ENCODE data around the gene PRDM10.

The PRDM10 gene

GRCh38 chr11:129937592-129938238 is 64.9 kb downstream of the PRDM10 start:
- Histone ChIP-seq H3K9me3 (ENCODE audit: control insufficient read depth in 5 of 5, low read length in 5 of 5) (no peaks in the 10 kb centered on the region), H3K36me3 (ENCODE audit: control insufficient read depth in 5 of 5, insufficient read depth in 5 of 5, low read length in 5 of 5) (peaks cover 9 to 19% (median 15%) of the 10 kb centered on the region in 5 donors), H3K9ac (ENCODE audit: low read length in 5 of 5) (no peak overlapping the region), H3K27ac (ENCODE audit: low read depth, low read length) (no peak overlapping the region), H3K27me3 (ENCODE audit: control insufficient read depth in 5 of 5, insufficient read depth in 4 of 5, low read length in 5 of 5) (no peaks in the 10 kb centered on the region), H3K4me3 (ENCODE audit: low read depth in 1 of 5, low read length in 5 of 5) (no peak overlapping the region), H3K4me1 (ENCODE audit: control insufficient read depth in 5 of 5, insufficient read depth in 5 of 5, low read length in 5 of 5) (peaks cover 0 to 7% (median 0%) of the 10 kb centered on the region in 5 donors)

DNA sequence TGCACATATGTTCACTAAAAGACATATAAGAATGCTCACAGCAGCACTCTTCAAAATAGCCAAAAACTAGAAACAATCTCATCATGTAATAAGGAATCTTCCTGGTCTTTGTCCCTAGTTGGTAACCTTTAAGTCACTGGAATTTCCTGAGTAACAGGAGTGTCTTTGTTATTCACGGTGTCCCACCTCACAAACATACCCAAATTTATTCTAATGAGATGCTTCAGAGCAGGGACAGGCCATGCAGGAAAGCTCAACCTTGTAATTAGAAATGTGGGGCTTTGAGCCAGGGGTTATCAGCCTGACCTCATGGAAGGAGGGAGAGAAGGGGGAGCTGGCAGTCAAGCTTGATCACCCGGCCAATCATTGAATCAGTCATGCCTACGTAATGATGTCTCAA is 66.9 kb downstream of the PRDM10 start:
- Histone ChIP-seq H3K27ac (ENCODE audit: low read depth, low read length) (no peak overlapping the region), H3K36me3 (ENCODE audit: control insufficient read depth in 5 of 5, insufficient read depth in 5 of 5, low read length in 5 of 5) (peaks cover 8 to 15% (median 10%) of the 10 kb centered on the region in 5 donors), H3K9me3 (ENCODE audit: control insufficient read depth in 5 of 5, low read length in 5 of 5) (no peaks in the 10 kb centered on the region), H3K4me1 (ENCODE audit: control insufficient read depth in 5 of 5, insufficient read depth in 5 of 5, low read length in 5 of 5) (peaks cover 0 to 7% (median 0%) of the 10 kb centered on the region in 5 donors), H3K27me3 (ENCODE audit: control insufficient read depth in 5 of 5, insufficient read depth in 4 of 5, low read length in 5 of 5) (no peaks in the 10 kb centered on the region), H3K4me3 (ENCODE audit: low read depth in 1 of 5, low read length in 5 of 5) (no peak overlapping the region), H3K9ac (ENCODE audit: low read length in 5 of 5) (no peak overlapping the region)

GRCh38 chr11:129933891-129934290 is 68.7 kb downstream of the PRDM10 start:
- Histone ChIP-seq H3K27me3 (ENCODE audit: control insufficient read depth in 5 of 5, insufficient read depth in 4 of 5, low read length in 5 of 5) (no peaks in the 10 kb centered on the region), H3K9ac (ENCODE audit: low read length in 5 of 5) (no peak overlapping the region), H3K36me3 (ENCODE audit: control insufficient read depth in 5 of 5, insufficient read depth in 5 of 5, low read length in 5 of 5) (peaks cover 18 to 27% (median 20%) of the 10 kb centered on the region in 5 donors), H3K4me3 (ENCODE audit: low read depth in 1 of 5, low read length in 5 of 5) (no peak overlapping the region), H3K9me3 (ENCODE audit: control insufficient read depth in 5 of 5, low read length in 5 of 5) (no peaks in the 10 kb centered on the region), H3K27ac (ENCODE audit: low read depth, low read length) (no peak overlapping the region), H3K4me1 (ENCODE audit: control insufficient read depth in 5 of 5, insufficient read depth in 5 of 5, low read length in 5 of 5) (peaks cover 0 to 7% (median 0%) of the 10 kb centered on the region in 5 donors)

DNA sequence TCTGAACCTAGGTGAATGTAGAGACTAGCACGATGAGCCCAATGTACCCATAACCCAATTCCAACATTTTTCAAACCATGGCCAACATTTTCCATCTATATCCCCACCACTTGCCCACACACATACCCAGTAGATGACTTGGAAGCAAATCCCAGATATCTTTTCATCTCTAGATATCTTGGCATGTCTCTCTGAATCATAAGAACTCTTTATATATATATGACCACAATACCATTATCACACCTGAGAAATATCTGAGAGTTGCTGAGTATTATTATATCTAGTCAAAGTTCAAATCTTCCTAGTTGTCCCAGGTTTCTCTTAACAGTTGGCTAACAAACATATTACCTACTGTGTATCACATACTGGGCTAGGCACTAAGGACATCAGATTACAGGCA is 69.4 kb downstream of the PRDM10 start:
- Histone ChIP-seq H3K4me1 (ENCODE audit: control insufficient read depth in 5 of 5, insufficient read depth in 5 of 5, low read length in 5 of 5) (peaks cover 0 to under 1% (median 0%) of the 10 kb centered on the region in 5 donors), H3K9ac (ENCODE audit: low read length in 5 of 5) (no peak overlapping the region), H3K9me3 (ENCODE audit: control insufficient read depth in 5 of 5, low read length in 5 of 5) (no peaks in the 10 kb centered on the region), H3K36me3 (ENCODE audit: control insufficient read depth in 5 of 5, insufficient read depth in 5 of 5, low read length in 5 of 5) (peaks cover 18 to 27% (median 21%) of the 10 kb centered on the region in 5 donors), H3K27me3 (ENCODE audit: control insufficient read depth in 5 of 5, insufficient read depth in 4 of 5, low read length in 5 of 5) (no peaks in the 10 kb centered on the region), H3K27ac (ENCODE audit: low read depth, low read length) (no peak overlapping the region), H3K4me3 (ENCODE audit: low read depth in 1 of 5, low read length in 5 of 5) (no peak overlapping the region)

DNA sequence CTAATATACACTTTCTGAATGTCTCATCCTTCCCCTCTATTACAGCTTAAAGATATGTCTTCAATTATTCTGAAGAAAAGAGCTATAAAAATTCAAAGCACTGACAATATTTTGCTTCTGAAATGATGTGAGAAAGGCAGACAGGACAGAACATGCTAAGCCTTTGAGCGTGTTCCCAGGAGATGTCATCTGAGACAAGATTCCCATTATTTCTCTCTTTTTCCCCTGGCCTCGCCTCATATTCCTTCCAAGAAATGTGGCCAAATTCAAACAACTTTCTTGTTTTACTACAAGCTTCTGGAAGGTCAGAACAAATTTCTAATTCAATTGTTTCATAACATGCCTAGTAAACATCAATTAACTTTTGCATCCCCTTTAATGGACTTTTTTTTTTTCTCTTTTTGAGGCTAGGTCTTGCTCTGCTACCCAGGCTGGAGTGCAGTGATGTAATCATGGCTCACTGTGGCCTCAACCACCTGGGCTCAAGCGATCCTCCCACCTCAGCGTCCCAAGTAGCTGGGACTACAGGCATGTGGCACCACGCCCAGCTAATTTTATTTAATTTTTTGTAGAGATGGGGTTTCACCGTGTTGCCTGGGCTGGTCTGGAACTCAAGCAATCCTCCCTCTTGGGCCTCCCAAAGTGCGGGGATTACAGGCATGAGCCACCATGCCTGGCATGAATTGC is 70.1 kb downstream of the PRDM10 start:
- Histone ChIP-seq H3K4me3 (ENCODE audit: low read depth in 1 of 5, low read length in 5 of 5) (no peak overlapping the region), H3K4me1 (ENCODE audit: control insufficient read depth in 5 of 5, insufficient read depth in 5 of 5, low read length in 5 of 5) (no peaks in the 10 kb centered on the region), H3K27ac (ENCODE audit: low read depth, low read length) (no peak overlapping the region), H3K36me3 (ENCODE audit: control insufficient read depth in 5 of 5, insufficient read depth in 5 of 5, low read length in 5 of 5) (peaks cover 18 to 27% (median 20%) of the 10 kb centered on the region in 5 donors), H3K9ac (ENCODE audit: low read length in 5 of 5) (no peak overlapping the region), H3K9me3 (ENCODE audit: control insufficient read depth in 5 of 5, low read length in 5 of 5) (no peaks in the 10 kb centered on the region), H3K27me3 (ENCODE audit: control insufficient read depth in 5 of 5, insufficient read depth in 4 of 5, low read length in 5 of 5) (no peaks in the 10 kb centered on the region)

- Histone ChIP-seq H3K36me3 (ENCODE audit: control insufficient read depth in 5 of 5, insufficient read depth in 5 of 5, low read length in 5 of 5) (peaks cover 16 to 24% (median 21%) of the 10 kb centered on the region in 5 donors), H3K9me3 (ENCODE audit: control insufficient read depth in 5 of 5, low read length in 5 of 5) (no peaks in the 10 kb centered on the region), H3K4me3 (ENCODE audit: low read depth in 1 of 5, low read length in 5 of 5) (no peak overlapping the region)
Observed at GRCh38 chr11:129930743-129931142, 71.9 kb downstream of the PRDM10 start.

GRCh38 chr11:129930296-129930695 is 72.3 kb downstream of the PRDM10 start:
- H3K4me3 ChIP-seq (ENCODE audit: low read depth in 1 of 5, low read length in 5 of 5) = no peak overlapping the region
- no peaks in the 10 kb centered on the region for H3K27me3 ChIP-seq (ENCODE audit: control insufficient read depth in 5 of 5, insufficient read depth in 4 of 5, low read length in 5 of 5)
- H3K9ac ChIP-seq (ENCODE audit: low read length in 5 of 5) = no peak overlapping the region
- peaks cover 16 to 24% (median 21%) of the 10 kb centered on the region in 5 donors for H3K36me3 ChIP-seq (ENCODE audit: control insufficient read depth in 5 of 5, insufficient read depth in 5 of 5, low read length in 5 of 5)
- no peaks in the 10 kb centered on the region for H3K9me3 ChIP-seq (ENCODE audit: control insufficient read depth in 5 of 5, low read length in 5 of 5)
- H3K27ac ChIP-seq (ENCODE audit: low read depth, low read length) = no peak overlapping the region
- no peaks in the 10 kb centered on the region for H3K4me1 ChIP-seq (ENCODE audit: control insufficient read depth in 5 of 5, insufficient read depth in 5 of 5, low read length in 5 of 5)

More at GRCh38 chr11:129930743-129931142, 71.9 kb downstream of the PRDM10 start:
- Histone ChIP-seq H3K9ac (ENCODE audit: low read length in 5 of 5) (no peak overlapping the region), H3K27ac (ENCODE audit: low read depth, low read length) (no peak overlapping the region), H3K27me3 (ENCODE audit: control insufficient read depth in 5 of 5, insufficient read depth in 4 of 5, low read length in 5 of 5) (no peaks in the 10 kb centered on the region), H3K4me1 (ENCODE audit: control insufficient read depth in 5 of 5, insufficient read depth in 5 of 5, low read length in 5 of 5) (no peaks in the 10 kb centered on the region)

DNA sequence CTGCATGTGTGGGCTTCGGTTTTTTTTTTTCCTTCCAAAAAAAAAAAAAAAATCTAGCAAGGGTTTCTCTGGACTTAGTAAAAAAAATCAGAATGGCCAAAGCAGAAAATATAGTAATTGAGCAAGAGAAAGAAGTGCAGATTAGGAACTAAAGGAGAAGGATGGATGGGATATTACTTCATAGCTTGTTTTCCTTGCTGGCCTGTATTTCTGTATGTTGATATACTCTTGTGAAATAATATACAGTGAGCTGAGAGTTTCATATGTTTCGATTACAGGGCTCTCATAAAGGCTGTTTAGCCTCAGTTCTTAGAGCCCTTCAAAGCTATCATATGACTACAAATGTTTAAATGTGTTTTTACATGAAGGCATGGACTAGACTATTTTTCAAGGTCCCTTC is 72.9 kb downstream of the PRDM10 start:
- H3K27ac ChIP-seq (ENCODE audit: low read depth, low read length) = no peak overlapping the region
- no peak overlapping the region for H3K4me3 ChIP-seq (ENCODE audit: low read depth in 1 of 5, low read length in 5 of 5)
- H3K9ac ChIP-seq (ENCODE audit: low read length in 5 of 5) = no peak overlapping the region
- H3K27me3 ChIP-seq (ENCODE audit: control insufficient read depth in 5 of 5, insufficient read depth in 4 of 5, low read length in 5 of 5) = no peaks in the 10 kb centered on the region
- no peaks in the 10 kb centered on the region for H3K9me3 ChIP-seq (ENCODE audit: control insufficient read depth in 5 of 5, low read length in 5 of 5)
- H3K4me1 ChIP-seq (ENCODE audit: control insufficient read depth in 5 of 5, insufficient read depth in 5 of 5, low read length in 5 of 5) = no peaks in the 10 kb centered on the region
- peaks cover 13 to 29% (median 21%) of the 10 kb centered on the region in 5 donors for H3K36me3 ChIP-seq (ENCODE audit: control insufficient read depth in 5 of 5, insufficient read depth in 5 of 5, low read length in 5 of 5)

GRCh38 chr11:129928923-129929692 is 73.5 kb downstream of the PRDM10 start:
- H3K9me3 ChIP-seq (ENCODE audit: control insufficient read depth in 5 of 5, low read length in 5 of 5) = no peaks in the 10 kb centered on the region
- H3K27me3 ChIP-seq (ENCODE audit: control insufficient read depth in 5 of 5, insufficient read depth in 4 of 5, low read length in 5 of 5) = no peaks in the 10 kb centered on the region
- H3K9ac ChIP-seq (ENCODE audit: low read length in 5 of 5) = no peak overlapping the region
- peaks cover 12 to 29% (median 20%) of the 10 kb centered on the region in 5 donors for H3K36me3 ChIP-seq (ENCODE audit: control insufficient read depth in 5 of 5, insufficient read depth in 5 of 5, low read length in 5 of 5)
- H3K27ac ChIP-seq (ENCODE audit: low read depth, low read length) = no peak overlapping the region
- H3K4me1 ChIP-seq (ENCODE audit: control insufficient read depth in 5 of 5, insufficient read depth in 5 of 5, low read length in 5 of 5) = no peaks in the 10 kb centered on the region
- H3K4me3 ChIP-seq (ENCODE audit: low read depth in 1 of 5, low read length in 5 of 5) = no peak overlapping the region

GRCh38 chr11:129922674-129923073 is 80.0 kb downstream of the PRDM10 start:
- H3K36me3 ChIP-seq (ENCODE audit: control insufficient read depth in 5 of 5, insufficient read depth in 5 of 5, low read length in 5 of 5) = peaks cover 0 to 26% (median 15%) of the 10 kb centered on the region in 5 donors
- H3K27ac ChIP-seq (ENCODE audit: low read depth, low read length) = no peak overlapping the region
- no peak overlapping the region for H3K9ac ChIP-seq (ENCODE audit: low read length in 5 of 5)
- H3K4me3 ChIP-seq (ENCODE audit: low read depth in 1 of 5, low read length in 5 of 5) = no peak overlapping the region
- H3K27me3 ChIP-seq (ENCODE audit: control insufficient read depth in 5 of 5, insufficient read depth in 4 of 5, low read length in 5 of 5) = no peaks in the 10 kb centered on the region
- H3K4me1 ChIP-seq (ENCODE audit: control insufficient read depth in 5 of 5, insufficient read depth in 5 of 5, low read length in 5 of 5) = peaks cover 0 to 3% (median 0%) of the 10 kb centered on the region in 5 donors
- H3K9me3 ChIP-seq (ENCODE audit: control insufficient read depth in 5 of 5, low read length in 5 of 5) = no peaks in the 10 kb centered on the region
